DND-41 (cell line): ENCODE data around the gene EMD.
"Not testable (repeated sequence)": the region's sequence is repeated elsewhere in the genome, so short reads cannot be mapped to it uniquely, and the experiment has no call there.

Source experiments
- ATAC-seq: fragments of 200-7000 bp; cut with Tn5 transposase; 3 replicates; pipeline ENCODE4 v1.9.1; 2021; ENCODE audit warnings: low read depth; ENCODE audit not compliant: insufficient read depth
- DNase-seq: peaks from one replicate; pipeline ENCODE4 v3.0.0-alpha.2; 2020
- H2AFZ ChIP-seq: 2 replicates; pipeline ENCODE4 v1.6.0; 2012; ENCODE audit warnings: low read depth, low read length
- H3K27ac ChIP-seq: 2 replicates; pipeline ENCODE4 v1.5.1; 2012; ENCODE audit warnings: low read length, inconsistent platforms
- H3K27me3 ChIP-seq: fragments of 200-600 bp; sonication (generic); 2 replicates; pipeline ENCODE4 v1.6.0; 2012; ENCODE audit warnings: low read length, mild to moderate bottlenecking, inconsistent platforms; ENCODE audit not compliant: insufficient read depth, poor library complexity
- H3K36me3 ChIP-seq: 2 replicates; pipeline ENCODE4 v1.5.1; 2012; ENCODE audit warnings: low read length, inconsistent platforms; ENCODE audit not compliant: insufficient read depth
- H3K4me1 ChIP-seq: 2 replicates; pipeline ENCODE4 v1.5.1; 2012; ENCODE audit warnings: mild to moderate bottlenecking, low read length; ENCODE audit not compliant: insufficient read depth
- H3K4me2 ChIP-seq: 2 replicates; pipeline ENCODE4 v1.6.0; 2012; ENCODE audit warnings: mild to moderate bottlenecking, moderate library complexity, low read length, inconsistent platforms; ENCODE audit not compliant: insufficient read depth
- H3K4me3 ChIP-seq, 2 experiments: fragments of 200-600 bp in 1 of 2; shearing (Covaris generic) in 1 of 2; 2 replicates each; pipeline ENCODE4 v1.5.1; 2012 to 2016; ENCODE audit warnings: inconsistent platforms in 2 of 2, low read length in 2 of 2, mild to moderate bottlenecking in 2 of 2, low read depth in 1 of 2, moderate library complexity in 1 of 2
- H3K79me2 ChIP-seq: 2 replicates; pipeline ENCODE4 v1.6.0; 2012; ENCODE audit warnings: low read length, inconsistent platforms; ENCODE audit not compliant: insufficient read depth
- H3K9ac ChIP-seq: 2 replicates; pipeline ENCODE4 v1.6.0; 2012; ENCODE audit warnings: low read depth, mild to moderate bottlenecking, inconsistent platforms, low read length, moderate library complexity
- H3K9me3 ChIP-seq: 2 replicates; pipeline ENCODE4 v1.5.1; 2012; ENCODE audit warnings: low read length, moderate library complexity, mild to moderate bottlenecking, inconsistent platforms; ENCODE audit not compliant: insufficient read depth, severe bottlenecking
- H4K20me1 ChIP-seq: 2 replicates; pipeline ENCODE4 v1.6.0; 2012; ENCODE audit warnings: low read length; ENCODE audit not compliant: insufficient read depth
- CTCF ChIP-seq: IDR thresholded peaks from 2 replicates; pipeline ENCODE4 v1.5.1; 2012; ENCODE audit warnings: borderline replicate concordance, low read length, moderate library complexity, mild to moderate bottlenecking; ENCODE audit not compliant: poor library complexity, severe bottlenecking; ENCODE audit errors: extremely low read depth
- EZH2 ChIP-seq: IDR thresholded peaks from 3 replicates; pipeline ENCODE4 v1.6.1; 2012; ENCODE audit warnings: borderline replicate concordance, low read depth, mild to moderate bottlenecking, moderate library complexity, low read length, inconsistent platforms; ENCODE audit not compliant: severe bottlenecking

Gene EMD

GRCh38 chrX:154382483-154383069 is 3.5 kb downstream of the EMD start:
- Histone ChIP-seq H3K4me3 (no peak overlapping the region), H4K20me1 (peaks cover 13% of the 10 kb centered on the region), H3K27ac (no peak overlapping the region), H3K9me3 (no peaks in the 10 kb centered on the region), H3K79me2 (peaks cover 18% of the 10 kb centered on the region), H3K4me2 (no peak overlapping the region), H3K27me3 (no peaks in the 10 kb centered on the region), H3K9ac (no peak overlapping the region), H3K4me1 (peaks cover 18% of the 10 kb centered on the region), H2AFZ (no peak overlapping the region), H3K36me3 (peaks cover 18% of the 10 kb centered on the region; the same call in 1 of the 2 replicates)
- no peak for DNase-seq
- TF ChIP-seq CTCF (no peak), EZH2 (no peak)
- ATAC-seq: no peak

GRCh38 chrX:154383359-154384283 is 4.5 kb downstream of the EMD start:
- peaks cover 18% of the 10 kb centered on the region; the same call in 1 of the 2 replicates for H3K36me3 ChIP-seq
- DNase-seq (no peak), ATAC-seq (no peak)
- no peak overlapping the region for H3K4me2 ChIP-seq
- H3K9me3 ChIP-seq: no peaks in the 10 kb centered on the region
- TF ChIP-seq EZH2: no peak
- TF ChIP-seq CTCF: no peak
- H3K4me3 ChIP-seq: no peak overlapping the region
- no peak overlapping the region for H2AFZ ChIP-seq
- H3K27ac ChIP-seq: no peak overlapping the region
- peaks cover 13% of the 10 kb centered on the region for H4K20me1 ChIP-seq
- peaks cover 18% of the 10 kb centered on the region for H3K79me2 ChIP-seq
- H3K4me1 ChIP-seq: peaks cover 11% of the 10 kb centered on the region
- H3K9ac ChIP-seq: no peak overlapping the region
- H3K27me3 ChIP-seq: no peaks in the 10 kb centered on the region

GRCh38 chrX:154384284-154384892 is 5.3 kb downstream of the EMD start:
- H3K4me2 ChIP-seq: no peak overlapping the region
- H3K27ac ChIP-seq: no peak overlapping the region
- DNase-seq: no peak
- H2AFZ ChIP-seq: no peak overlapping the region
- H3K4me1 ChIP-seq: peaks cover 11% of the 10 kb centered on the region
- no peak overlapping the region for H3K4me3 ChIP-seq
- no peaks in the 10 kb centered on the region for H3K27me3 ChIP-seq
- no peaks in the 10 kb centered on the region for H3K9me3 ChIP-seq
- H3K36me3 ChIP-seq: peaks cover 18% of the 10 kb centered on the region; the same call in 1 of the 2 replicates
- no peak for ATAC-seq
- no peak overlapping the region for H3K9ac ChIP-seq
- peaks cover 13% of the 10 kb centered on the region for H4K20me1 ChIP-seq
- no peak for TF ChIP-seq EZH2
- TF ChIP-seq CTCF: peak; percentile 10
- H3K79me2 ChIP-seq: peaks cover 16% of the 10 kb centered on the region

- peak; percentile 19 for ATAC-seq
These were observed 9.0 kb downstream of the EMD start for GRCh38 chrX:154388094-154388493.

GRCh38 chrX:154388649-154389048 is 9.6 kb downstream of the EMD start:
- H3K79me2 ChIP-seq, H2AFZ ChIP-seq, ATAC-seq: not testable (repeated sequence)

More at GRCh38 chrX:154388094-154388493, 9.0 kb downstream of the EMD start:
- not testable (repeated sequence) for DNase-seq, H3K9me3 ChIP-seq, H3K9ac ChIP-seq, H3K36me3 ChIP-seq, H3K4me1 ChIP-seq, H2AFZ ChIP-seq, H3K27me3 ChIP-seq, H3K4me2 ChIP-seq, H3K79me2 ChIP-seq, H4K20me1 ChIP-seq, H3K4me3 ChIP-seq, H3K27ac ChIP-seq

More at GRCh38 chrX:154388649-154389048, 9.6 kb downstream of the EMD start:
- H3K36me3 ChIP-seq, DNase-seq, H3K4me3 ChIP-seq, H4K20me1 ChIP-seq, H3K27me3 ChIP-seq, H3K9ac ChIP-seq, H3K4me1 ChIP-seq, H3K9me3 ChIP-seq, H3K4me2 ChIP-seq, H3K27ac ChIP-seq: not testable (repeated sequence)
